ENCODE measurements around the gene CASP5. TPM values are rescaled to one million over a fixed set of nuclear protein-coding genes. Genes with fewer than 3 reads are reported as not detected.

CASP5 gene
- polyA plus RNA-seq, 1 donor (not counting 4 experiments of a cell fraction or from before 2014, with no cell fraction given): not detected

DNA sequence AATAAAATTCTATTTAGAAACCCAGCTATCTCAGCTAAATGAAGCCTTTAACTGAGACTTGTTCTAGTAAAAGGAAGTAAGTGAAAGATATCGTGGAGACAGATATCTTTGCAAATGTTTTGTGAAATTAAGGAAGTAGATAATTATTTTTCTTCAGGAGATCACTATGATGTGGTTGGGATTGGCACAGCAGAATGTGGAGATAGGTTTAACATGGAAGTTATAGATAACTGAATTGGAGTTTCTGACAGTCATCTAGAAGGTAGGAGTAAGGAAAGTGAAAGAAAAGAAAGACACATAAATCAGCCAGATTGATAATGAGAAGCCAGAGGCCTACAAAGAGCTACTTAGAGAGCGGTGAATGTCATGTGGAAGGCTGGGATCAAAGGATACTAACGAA is 4.7 kb upstream of the CASP5 start:
- dilution Hi-C loops (cut with MboI; ENCODE audit: extremely low pct_ligation_motif_present, low sequenced_read_pairs): no loop called here
- H3K9me1 ChIP-seq (ENCODE audit: control insufficient read depth, extremely low read depth, insufficient read depth, low read length): no peaks in the 10 kb centered on the region
- H3K9me3 ChIP-seq (ENCODE audit: control insufficient read depth, low read depth, low read length): no peaks in the 10 kb centered on the region
- no peak overlapping the region for H2AFZ ChIP-seq (ENCODE audit: control insufficient read depth, low read length)
- H3K4me2 ChIP-seq (ENCODE audit: control insufficient read depth, extremely low read depth, insufficient read depth, low read depth, low read length): no peak overlapping the region
- TF ChIP-seq EZH2 (IDR thresholded peaks at IDR 0.05; ENCODE audit: low read length): no peak
- TF ChIP-seq, protein P1, sequence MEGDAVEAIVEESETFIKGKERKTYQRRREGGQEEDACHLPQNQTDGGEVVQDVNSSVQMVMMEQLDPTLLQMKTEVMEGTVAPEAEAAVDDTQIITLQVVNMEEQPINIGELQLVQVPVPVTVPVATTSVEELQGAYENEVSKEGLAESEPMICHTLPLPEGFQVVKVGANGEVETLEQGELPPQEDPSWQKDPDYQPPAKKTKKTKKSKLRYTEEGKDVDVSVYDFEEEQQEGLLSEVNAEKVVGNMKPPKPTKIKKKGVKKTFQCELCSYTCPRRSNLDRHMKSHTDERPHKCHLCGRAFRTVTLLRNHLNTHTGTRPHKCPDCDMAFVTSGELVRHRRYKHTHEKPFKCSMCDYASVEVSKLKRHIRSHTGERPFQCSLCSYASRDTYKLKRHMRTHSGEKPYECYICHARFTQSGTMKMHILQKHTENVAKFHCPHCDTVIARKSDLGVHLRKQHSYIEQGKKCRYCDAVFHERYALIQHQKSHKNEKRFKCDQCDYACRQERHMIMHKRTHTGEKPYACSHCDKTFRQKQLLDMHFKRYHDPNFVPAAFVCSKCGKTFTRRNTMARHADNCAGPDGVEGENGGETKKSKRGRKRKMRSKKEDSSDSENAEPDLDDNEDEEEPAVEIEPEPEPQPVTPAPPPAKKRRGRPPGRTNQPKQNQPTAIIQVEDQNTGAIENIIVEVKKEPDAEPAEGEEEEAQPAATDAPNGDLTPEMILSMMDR (optimal IDR thresholded peaks at IDR 0.05 in 1 of 3, IDR thresholded peaks at IDR 0.05 in 1 of 3, conservative IDR thresholded peaks at IDR 0.05 in 1 of 3; ENCODE audit: extremely low read depth in 1 of 3, insufficient read depth in 2 of 3, low read length in 3 of 3): no peak
- DNase-seq (ENCODE audit: low read depth, low spot score) (no peak), FAIRE-seq (no peak)
- H3K9ac ChIP-seq (ENCODE audit: control insufficient read depth, extremely low read depth, insufficient read depth, low read length): no peak overlapping the region
- no peak overlapping the region for H3K27ac ChIP-seq (ENCODE audit: control insufficient read depth, insufficient read depth, low read length)
- no peaks in the 10 kb centered on the region for H3K4me1 ChIP-seq (ENCODE audit: control insufficient read depth, extremely low read depth, insufficient read depth, low read length)
- H4K20me1 ChIP-seq (ENCODE audit: control insufficient read depth, extremely low read depth, insufficient read depth, low read length): no peaks in the 10 kb centered on the region
- H3K79me2 ChIP-seq (ENCODE audit: control insufficient read depth, insufficient read depth, low read length): no peaks in the 10 kb centered on the region
- peaks cover 3 to 4% of the 10 kb centered on the region in 2 experiments for H3K36me3 ChIP-seq (ENCODE audit: control insufficient read depth in 2 of 2, extremely low read depth in 1 of 2, insufficient read depth in 2 of 2, low read length in 2 of 2)
- no peak overlapping the region for H3K4me3 ChIP-seq (ENCODE audit: control insufficient read depth in 2 of 3, extremely low read depth in 1 of 3, insufficient read depth in 2 of 3, low read depth in 1 of 3, low read length in 3 of 3)
- no peaks in the 10 kb centered on the region for H3K27me3 ChIP-seq (ENCODE audit: control insufficient read depth, extremely low read depth, insufficient read depth, low read length)

DNA sequence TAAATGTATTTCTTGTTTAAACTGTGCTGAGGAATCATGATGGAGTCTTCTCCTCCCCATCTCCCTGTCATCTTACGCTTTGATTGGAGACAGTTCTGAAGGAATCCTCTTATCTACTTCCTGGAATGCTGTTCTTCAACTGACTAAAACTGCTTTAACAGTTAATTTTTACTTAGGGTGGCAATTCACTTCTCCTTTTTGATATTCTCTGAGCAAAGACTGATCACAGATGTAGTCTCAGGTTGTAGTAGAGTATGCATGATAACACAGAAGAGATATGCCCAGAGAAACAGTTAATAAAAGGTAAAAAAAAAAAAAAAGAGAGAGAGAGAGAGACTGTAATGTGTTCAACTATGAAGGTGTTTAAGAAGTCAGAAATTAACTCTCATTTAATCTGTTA is 1.4 kb upstream of the CASP5 start:
- no peaks in the 10 kb centered on the region for H4K20me1 ChIP-seq (ENCODE audit: control insufficient read depth, extremely low read depth, insufficient read depth, low read length)
- H3K79me2 ChIP-seq (ENCODE audit: control insufficient read depth, insufficient read depth, low read length): no peaks in the 10 kb centered on the region
- H3K9me1 ChIP-seq (ENCODE audit: control insufficient read depth, extremely low read depth, insufficient read depth, low read length): no peaks in the 10 kb centered on the region
- DNase-seq (ENCODE audit: low read depth, low spot score) (no peak), FAIRE-seq (no peak)
- dilution Hi-C loops (cut with MboI; ENCODE audit: extremely low pct_ligation_motif_present, low sequenced_read_pairs): no loop called here
- H3K9me3 ChIP-seq (ENCODE audit: control insufficient read depth, low read depth, low read length): no peaks in the 10 kb centered on the region
- peaks cover 0 to under 1% of the 10 kb centered on the region in 2 experiments for H3K36me3 ChIP-seq (ENCODE audit: control insufficient read depth in 2 of 2, extremely low read depth in 1 of 2, insufficient read depth in 2 of 2, low read length in 2 of 2)
- H3K4me2 ChIP-seq (ENCODE audit: control insufficient read depth, extremely low read depth, insufficient read depth, low read depth, low read length): no peak overlapping the region
- no peak overlapping the region for H3K27ac ChIP-seq (ENCODE audit: control insufficient read depth, insufficient read depth, low read length)
- no peak overlapping the region for H3K4me3 ChIP-seq (ENCODE audit: control insufficient read depth in 2 of 3, extremely low read depth in 1 of 3, insufficient read depth in 2 of 3, low read depth in 1 of 3, low read length in 3 of 3)
- no peaks in the 10 kb centered on the region for H3K4me1 ChIP-seq (ENCODE audit: control insufficient read depth, extremely low read depth, insufficient read depth, low read length)
- H3K27me3 ChIP-seq (ENCODE audit: control insufficient read depth, extremely low read depth, insufficient read depth, low read length): no peaks in the 10 kb centered on the region
- no peak overlapping the region for H2AFZ ChIP-seq (ENCODE audit: control insufficient read depth, low read length)
- H3K9ac ChIP-seq (ENCODE audit: control insufficient read depth, extremely low read depth, insufficient read depth, low read length): no peak overlapping the region
- TF ChIP-seq, protein P1 (optimal IDR thresholded peaks at IDR 0.05 in 1 of 3, IDR thresholded peaks at IDR 0.05 in 1 of 3, conservative IDR thresholded peaks at IDR 0.05 in 1 of 3; ENCODE audit: extremely low read depth in 1 of 3, insufficient read depth in 2 of 3, low read length in 3 of 3): no peak
- TF ChIP-seq EZH2 (IDR thresholded peaks at IDR 0.05; ENCODE audit: low read length): no peak

All from keratinocyte (primary cell).